ENCODE results near the gene AMACR.
"Not testable (repeated sequence)": the region's sequence is repeated elsewhere in the genome, so short reads cannot be mapped to it uniquely, and the experiment has no call there.

Gene AMACR

DNA sequence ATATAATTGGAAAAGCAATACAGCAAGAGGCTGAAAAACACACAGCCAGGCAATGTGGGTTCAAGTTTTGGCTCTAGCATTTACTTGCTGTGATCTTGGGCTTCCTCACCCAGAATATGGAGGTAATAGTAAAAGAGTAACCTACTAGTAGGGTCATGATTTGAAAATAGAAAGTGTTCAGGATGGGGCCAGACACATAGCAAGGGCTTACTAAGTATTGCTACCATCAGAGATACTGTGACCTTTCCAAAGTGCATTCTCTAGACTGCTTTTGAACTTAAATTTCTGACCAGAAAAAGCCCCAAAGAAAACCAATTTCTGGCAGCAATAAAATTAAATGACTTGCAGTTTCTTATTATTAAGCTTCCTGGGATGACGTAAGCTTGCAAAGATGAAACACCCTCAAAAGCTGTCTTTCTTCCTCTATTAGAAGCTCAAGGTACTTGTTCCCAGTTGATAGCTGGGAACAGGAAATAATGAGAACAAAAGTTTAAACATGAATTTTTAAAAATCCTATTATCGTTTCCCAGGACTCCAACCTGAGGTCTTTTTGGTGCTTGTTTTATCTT is 43.6 kb downstream of the AMACR start:
- no peak for DNase-seq

DNA sequence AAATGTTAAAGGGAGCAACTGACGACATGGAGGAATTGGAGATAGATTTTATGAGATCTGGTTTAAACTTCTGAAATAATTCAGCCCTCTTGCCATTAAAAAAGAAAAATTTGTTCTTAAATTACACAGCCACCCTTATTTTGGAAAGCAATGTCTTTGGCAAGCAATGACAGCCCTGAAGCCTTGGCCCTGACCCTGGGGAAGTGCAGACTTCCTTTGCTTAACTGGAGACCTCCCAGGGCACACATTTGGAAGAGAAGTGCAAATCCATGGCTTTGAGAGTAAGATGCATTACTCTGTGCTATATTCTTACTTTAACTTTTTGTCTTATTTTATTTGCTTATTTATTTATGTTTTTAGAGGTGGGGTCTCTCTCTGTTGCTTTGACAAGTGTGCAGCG is 49.7 kb downstream of the AMACR start:
- DNase-seq = no peak

DNA sequence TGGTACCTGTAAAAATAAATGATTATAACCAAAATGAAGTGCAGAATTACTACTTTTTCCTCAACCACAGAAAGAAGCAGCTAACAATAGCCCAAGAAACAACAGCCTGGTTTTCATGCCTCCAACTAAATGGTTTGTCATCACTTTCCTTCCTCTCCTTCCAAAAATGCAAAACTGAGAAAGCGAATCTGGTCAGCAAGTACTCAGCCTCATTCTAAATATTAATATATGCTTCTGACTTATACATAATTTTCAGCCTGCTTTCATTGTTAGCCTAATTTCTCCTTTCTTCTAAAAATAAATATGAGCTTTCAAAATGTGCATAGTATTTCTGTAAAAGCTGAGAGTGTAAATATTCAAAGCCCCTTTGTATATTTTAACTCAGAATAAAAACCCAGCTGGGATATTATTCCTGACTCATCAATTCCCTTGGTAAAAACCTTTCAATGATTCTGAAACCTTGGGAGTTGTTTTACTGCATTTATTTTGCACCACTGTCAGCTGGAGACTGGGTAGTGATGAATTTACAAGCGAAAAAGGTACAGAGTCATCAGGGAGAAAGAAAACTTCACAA is 50.2 kb downstream of the AMACR start:
- no peak for DNase-seq

DNA sequence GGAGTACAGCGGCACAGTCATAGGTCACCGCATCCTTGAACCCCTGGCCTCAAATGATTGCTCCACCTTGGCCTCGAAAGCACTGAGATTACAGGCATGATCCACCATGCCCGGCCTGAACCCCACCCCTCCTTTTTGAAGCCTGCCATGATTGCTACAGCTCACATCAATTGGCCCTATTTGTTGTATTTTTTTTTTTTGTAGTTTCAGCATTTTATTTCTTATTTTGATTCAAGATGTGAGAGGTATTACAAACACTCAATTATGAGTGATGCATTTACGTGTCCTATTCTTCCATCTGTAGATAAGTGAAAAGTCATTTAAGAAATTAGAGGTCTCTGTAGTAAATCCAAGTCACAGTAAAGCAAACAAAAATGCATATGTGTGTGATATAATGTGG is 55.7 kb downstream of the AMACR start:
- not testable (repeated sequence) for DNase-seq

DNA sequence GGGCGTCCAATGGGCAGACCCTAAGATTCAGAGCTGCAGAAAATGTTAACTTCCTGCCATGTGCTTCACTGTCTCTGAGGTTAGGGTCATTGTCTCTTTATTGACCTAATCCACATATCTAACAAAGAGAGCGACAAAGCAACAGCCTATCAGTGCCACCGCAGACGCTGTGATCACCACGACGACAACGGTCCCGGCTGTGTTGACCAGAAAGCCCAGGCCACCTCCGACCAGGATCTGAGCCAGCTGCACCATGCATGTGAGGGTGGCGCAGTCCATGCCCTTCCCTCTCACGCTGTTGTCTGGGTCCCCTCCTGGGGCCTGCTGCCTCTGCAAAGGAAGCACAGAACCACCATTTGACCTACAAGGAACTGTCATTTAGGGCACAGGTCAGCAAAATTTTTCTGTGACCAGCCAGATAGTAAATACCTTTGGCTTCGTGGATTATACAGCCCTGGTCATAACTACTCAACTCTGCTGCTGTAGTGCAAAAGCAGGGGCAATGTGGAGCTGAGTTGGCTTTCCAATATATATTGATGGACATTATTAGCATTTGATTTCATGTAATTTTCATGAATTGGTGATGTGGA is 63.2 kb downstream of the AMACR start:
- no peak for DNase-seq

DNA sequence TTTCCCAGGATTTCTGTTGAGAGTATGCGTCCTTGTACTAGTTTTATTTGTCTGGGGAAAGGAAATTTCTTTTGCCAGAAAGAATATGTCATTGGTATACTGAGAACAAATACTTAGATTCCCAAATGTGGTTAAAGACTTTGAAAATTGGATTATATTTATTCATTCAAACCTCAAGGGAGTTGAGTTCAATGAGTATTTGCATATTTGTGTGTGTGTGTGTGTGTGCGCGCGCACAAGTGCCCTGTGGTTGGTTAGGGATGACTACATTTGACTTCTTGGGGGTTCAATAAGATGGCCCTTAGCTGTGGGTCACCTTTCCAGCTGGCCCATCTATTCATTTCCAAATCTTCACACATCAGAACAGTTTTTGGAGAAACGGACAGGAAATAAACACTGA is 66.8 kb downstream of the AMACR start:
- no peak for DNase-seq

DNA sequence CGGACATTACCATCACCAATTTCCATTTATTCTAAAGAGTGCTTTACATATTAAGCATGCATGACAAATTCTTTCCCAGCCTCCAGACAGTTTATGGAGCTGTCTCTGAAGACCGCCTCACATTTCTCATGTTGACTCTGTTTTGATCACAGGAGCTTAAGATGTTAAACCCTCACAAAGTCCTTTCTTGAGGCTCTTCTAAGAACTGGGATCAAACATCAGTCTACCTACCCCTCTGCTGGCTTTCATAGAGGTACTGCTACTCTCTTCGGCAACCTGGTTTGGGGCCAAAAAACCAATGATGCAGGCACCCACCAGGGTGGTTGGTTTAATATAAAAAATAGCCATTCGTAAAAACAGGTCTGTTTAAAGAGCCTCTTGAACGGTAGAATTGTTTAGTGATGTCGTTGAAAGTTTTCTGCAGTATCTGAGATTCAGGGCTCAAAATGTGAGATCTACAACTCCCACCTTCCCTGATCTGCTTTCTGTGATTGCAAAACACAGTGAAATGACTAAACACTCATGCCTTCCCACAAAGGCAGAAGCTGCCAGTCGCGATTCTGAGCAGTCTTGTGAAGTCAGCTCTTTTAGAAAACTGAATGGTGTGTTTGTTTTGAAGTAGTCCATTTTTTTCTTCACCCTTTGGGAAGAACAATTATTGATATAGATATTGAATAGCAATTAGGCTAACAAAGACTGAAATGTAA is 68.1 kb downstream of the AMACR start:
- no peak for DNase-seq

DNA sequence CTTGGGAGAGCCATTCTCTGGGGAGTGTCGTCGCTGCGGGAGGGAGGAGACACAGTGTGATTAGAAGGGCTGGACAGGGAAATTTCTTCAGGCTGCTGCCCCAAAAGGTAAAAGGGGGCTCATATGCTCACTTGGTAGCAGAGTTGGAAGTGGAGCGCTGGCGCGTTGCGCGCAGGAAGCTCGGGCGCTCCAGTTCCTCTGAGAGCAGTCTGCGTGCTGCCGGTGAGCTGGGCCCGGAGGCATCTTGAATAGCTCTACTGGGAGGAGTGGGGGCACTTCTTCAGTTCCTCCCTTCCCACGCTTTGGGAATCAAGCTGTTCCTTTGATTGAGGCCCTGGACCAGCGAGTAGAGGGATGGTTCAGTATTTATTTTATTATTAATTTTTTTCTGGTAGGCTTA is 69.0 kb downstream of the AMACR start:
- DNase-seq = no peak

DNA sequence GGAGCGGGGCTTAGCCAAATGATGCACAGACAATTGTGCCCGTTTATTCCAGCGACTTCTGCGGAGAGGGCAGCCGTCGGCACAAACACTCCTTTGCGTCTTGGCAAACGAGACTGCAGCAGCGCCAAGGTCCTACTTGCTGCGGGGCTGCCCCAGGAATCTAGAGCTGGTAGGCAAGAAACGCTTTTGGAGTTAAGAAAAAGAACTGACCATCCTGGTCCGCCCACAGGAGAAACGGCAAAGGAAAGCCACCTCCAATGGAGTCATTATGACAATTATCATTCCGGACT is 69.4 kb downstream of the AMACR start:
- no peak for DNase-seq

DNA sequence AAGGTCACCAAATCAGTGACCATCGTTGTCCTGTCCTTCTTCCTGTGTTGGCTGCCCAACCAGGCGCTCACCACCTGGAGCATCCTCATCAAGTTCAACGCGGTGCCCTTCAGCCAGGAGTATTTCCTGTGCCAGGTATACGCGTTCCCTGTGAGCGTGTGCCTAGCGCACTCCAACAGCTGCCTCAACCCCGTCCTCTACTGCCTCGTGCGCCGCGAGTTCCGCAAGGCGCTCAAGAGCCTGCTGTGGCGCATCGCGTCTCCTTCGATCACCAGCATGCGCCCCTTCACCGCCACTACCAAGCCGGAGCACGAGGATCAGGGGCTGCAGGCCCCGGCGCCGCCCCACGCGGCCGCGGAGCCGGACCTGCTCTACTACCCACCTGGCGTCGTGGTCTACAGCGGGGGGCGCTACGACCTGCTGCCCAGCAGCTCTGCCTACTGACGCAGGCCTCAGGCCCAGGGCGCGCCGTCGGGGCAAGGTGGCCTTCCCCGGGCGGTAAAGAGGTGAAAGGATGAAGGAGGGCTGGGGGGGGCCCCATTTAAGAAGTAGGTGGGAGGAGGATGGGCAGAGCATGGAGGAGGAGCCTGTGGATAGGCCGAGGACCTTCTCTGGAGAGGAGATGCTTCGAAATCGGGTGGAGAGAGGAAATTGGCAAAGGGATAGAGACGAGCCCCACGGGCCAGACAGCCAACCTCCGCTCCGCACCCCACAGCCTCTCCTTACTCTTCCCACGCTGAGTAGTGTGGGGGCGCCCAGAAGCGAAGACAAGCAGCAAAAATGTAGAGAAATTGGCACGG is 69.9 kb downstream of the AMACR start:
- no peak for DNase-seq

DNA sequence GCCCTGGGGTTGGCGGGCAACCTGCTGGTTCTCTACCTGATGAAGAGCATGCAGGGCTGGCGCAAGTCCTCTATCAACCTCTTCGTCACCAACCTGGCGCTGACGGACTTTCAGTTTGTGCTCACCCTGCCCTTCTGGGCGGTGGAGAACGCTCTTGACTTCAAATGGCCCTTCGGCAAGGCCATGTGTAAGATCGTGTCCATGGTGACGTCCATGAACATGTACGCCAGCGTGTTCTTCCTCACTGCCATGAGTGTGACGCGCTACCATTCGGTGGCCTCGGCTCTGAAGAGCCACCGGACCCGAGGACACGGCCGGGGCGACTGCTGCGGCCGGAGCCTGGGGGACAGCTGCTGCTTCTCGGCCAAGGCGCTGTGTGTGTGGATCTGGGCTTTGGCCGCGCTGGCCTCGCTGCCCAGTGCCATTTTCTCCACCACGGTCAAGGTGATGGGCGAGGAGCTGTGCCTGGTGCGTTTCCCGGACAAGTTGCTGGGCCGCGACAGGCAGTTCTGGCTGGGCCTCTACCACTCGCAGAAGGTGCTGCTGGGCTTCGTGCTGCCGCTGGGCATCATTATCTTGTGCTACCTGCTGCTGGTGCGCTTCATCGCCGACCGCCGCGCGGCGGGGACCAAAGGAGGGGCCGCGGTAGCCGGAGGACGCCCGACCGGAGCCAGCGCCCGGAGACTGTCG is 70.7 kb downstream of the AMACR start:
- DNase-seq = no peak

DNA sequence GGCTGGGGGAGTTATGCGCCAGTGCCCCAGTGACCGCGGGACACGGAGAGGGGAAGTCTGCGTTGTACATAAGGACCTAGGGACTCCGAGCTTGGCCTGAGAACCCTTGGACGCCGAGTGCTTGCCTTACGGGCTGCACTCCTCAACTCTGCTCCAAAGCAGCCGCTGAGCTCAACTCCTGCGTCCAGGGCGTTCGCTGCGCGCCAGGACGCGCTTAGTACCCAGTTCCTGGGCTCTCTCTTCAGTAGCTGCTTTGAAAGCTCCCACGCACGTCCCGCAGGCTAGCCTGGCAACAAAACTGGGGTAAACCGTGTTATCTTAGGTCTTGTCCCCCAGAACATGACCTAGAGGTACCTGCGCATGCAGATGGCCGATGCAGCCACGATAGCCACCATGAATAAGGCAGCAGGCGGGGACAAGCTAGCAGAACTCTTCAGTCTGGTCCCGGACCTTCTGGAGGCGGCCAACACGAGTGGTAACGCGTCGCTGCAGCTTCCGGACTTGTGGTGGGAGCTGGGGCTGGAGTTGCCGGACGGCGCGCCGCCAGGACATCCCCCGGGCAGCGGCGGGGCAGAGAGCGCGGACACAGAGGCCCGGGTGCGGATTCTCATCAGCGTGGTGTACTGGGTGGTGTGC is 71.4 kb downstream of the AMACR start, which contains the start of gene RXFP3:
RXFP3 (plus strand) TSS at position 6 of the 636 bp plus-strand sequence; CDS start at position 361, 355 bp downstream.
- DNase-seq = no peak
